SH-SY5Y (cell line): Measurements from ENCODE around the gene ANKRD11.

Experiments used
- GATA2 ChIP-seq: IDR thresholded peaks from 2 replicates; pipeline ENCODE4 v1.6.1; 2011; ENCODE audit warnings: mild to moderate bottlenecking, low read depth, low read length
- GATA3 ChIP-seq: IDR thresholded peaks from 2 replicates; pipeline ENCODE4 v1.6.1; 2011; ENCODE audit warnings: low read depth, mild to moderate bottlenecking, low read length, moderate library complexity

ANKRD11 gene

GRCh38 chr16:89326721-89327120 lies 163.6 kb downstream of the ANKRD11 start:
- no peak for TF ChIP-seq GATA3
- no peak for TF ChIP-seq GATA2

- no peak for TF ChIP-seq GATA2
- no peak for TF ChIP-seq GATA3
Observed at GRCh38 chr16:89325861-89326471, 164.4 kb downstream of the ANKRD11 start.

- TF ChIP-seq GATA2 (no peak), GATA3 (no peak)
Observed at GRCh38 chr16:89324056-89325010, 166.0 kb downstream of the ANKRD11 start.

GRCh38 chr16:89323120-89323960 lies 167.0 kb downstream of the ANKRD11 start:
- TF ChIP-seq GATA3 (no peak), GATA2 (no peak)

GRCh38 chr16:89322321-89323119 lies 167.8 kb downstream of the ANKRD11 start:
- TF ChIP-seq GATA3: no peak

- no peak for TF ChIP-seq GATA2
- no peak for TF ChIP-seq GATA3
Observed at GRCh38 chr16:89320782-89321501, 169.4 kb downstream of the ANKRD11 start.

- TF ChIP-seq GATA2: no peak
- no peak for TF ChIP-seq GATA3
Observed at GRCh38 chr16:89319886-89320781, 170.2 kb downstream of the ANKRD11 start.

GRCh38 chr16:89319631-89319885 lies 170.8 kb downstream of the ANKRD11 start:
- TF ChIP-seq GATA2 (no peak), GATA3 (no peak)

- TF ChIP-seq GATA3 (no peak), GATA2 (no peak)
Observed at GRCh38 chr16:89318871-89319630, 171.3 kb downstream of the ANKRD11 start.

GRCh38 chr16:89318430-89318758 lies 172.0 kb downstream of the ANKRD11 start:
- TF ChIP-seq GATA3 (no peak), GATA2 (no peak)

- no peak for TF ChIP-seq GATA2
- TF ChIP-seq GATA3: no peak
Observed at GRCh38 chr16:89317729-89318429, 172.5 kb downstream of the ANKRD11 start.

- TF ChIP-seq GATA3 (no peak), GATA2 (no peak)
Observed at GRCh38 chr16:89317101-89317671, 173.2 kb downstream of the ANKRD11 start.
